GM18867 (cell line): ENCODE results near the gene EPN1.

ENCODE experiments used
- ATAC-seq: cut with Tn5 transposase; IDR thresholded peaks from one replicate; pipeline ENCODE4 v1.9.1; 2021; ENCODE audit warnings: mild to moderate bottlenecking, moderate library complexity; ENCODE audit not compliant: unreplicated experiment

Gene EPN1

GRCh38 chr19:55646889-55647731 lies 27.9 kb upstream of the EPN1 start:
- no peak for ATAC-seq

GRCh38 chr19:55647732-55648584 lies 27.1 kb upstream of the EPN1 start, which contains the start of gene CCDC106:
Gene CCDC106, plus strand, starts transcription at chr19:55648212. Its CDS starts 835 bp downstream, at chr19:55649047.
- peak; percentile 27 for ATAC-seq

GRCh38 chr19:55648585-55649267 lies 26.3 kb upstream of the EPN1 start:
- ATAC-seq, result no peak

- no peak for ATAC-seq
Measured at GRCh38 chr19:55649268-55650125, 25.5 kb upstream of the EPN1 start.

GRCh38 chr19:55650126-55650557 lies 24.9 kb upstream of the EPN1 start:
- ATAC-seq, result no peak

GRCh38 chr19:55650602-55651230 lies 24.3 kb upstream of the EPN1 start:
- no peak for ATAC-seq

- ATAC-seq, result no peak
Measured at GRCh38 chr19:55651236-55651635, 23.8 kb upstream of the EPN1 start.

GRCh38 chr19:55652311-55653128 lies 22.5 kb upstream of the EPN1 start:
- ATAC-seq, result no peak

GRCh38 chr19:55653651-55654322 lies 21.2 kb upstream of the EPN1 start:
- peak; percentile 40 for ATAC-seq

- peak; percentile 59 for ATAC-seq
Measured at GRCh38 chr19:55654323-55654867, 20.6 kb upstream of the EPN1 start.

GRCh38 chr19:55654868-55655647 lies 20.0 kb upstream of the EPN1 start, which contains the start of gene U2AF2:
Gene U2AF2, plus strand, starts transcription at chr19:55655035. Its CDS starts 70 bp downstream, at chr19:55655105.
- ATAC-seq, result peak; percentile 34

- no peak for ATAC-seq
Measured at GRCh38 chr19:55655648-55656040, 19.4 kb upstream of the EPN1 start.

- no peak for ATAC-seq
Measured at GRCh38 chr19:55656552-55656951, 18.5 kb upstream of the EPN1 start.

GRCh38 chr19:55656988-55657747 lies 17.9 kb upstream of the EPN1 start:
- ATAC-seq, result no peak

- ATAC-seq, result no peak
Measured at GRCh38 chr19:55658846-55659459, 16.1 kb upstream of the EPN1 start.

- ATAC-seq, result no peak
Measured at GRCh38 chr19:55659822-55660221, 15.2 kb upstream of the EPN1 start.
